Measurements from ENCODE around the gene SPTBN2. TPM values are rescaled to one million over a fixed set of nuclear protein-coding genes. Genes with fewer than 3 reads are reported as not detected.

Gene SPTBN2
- total and polyA plus RNA-seq, 8 donors: 7.5 to 26.4 (median 9.0) TPM

DNA sequence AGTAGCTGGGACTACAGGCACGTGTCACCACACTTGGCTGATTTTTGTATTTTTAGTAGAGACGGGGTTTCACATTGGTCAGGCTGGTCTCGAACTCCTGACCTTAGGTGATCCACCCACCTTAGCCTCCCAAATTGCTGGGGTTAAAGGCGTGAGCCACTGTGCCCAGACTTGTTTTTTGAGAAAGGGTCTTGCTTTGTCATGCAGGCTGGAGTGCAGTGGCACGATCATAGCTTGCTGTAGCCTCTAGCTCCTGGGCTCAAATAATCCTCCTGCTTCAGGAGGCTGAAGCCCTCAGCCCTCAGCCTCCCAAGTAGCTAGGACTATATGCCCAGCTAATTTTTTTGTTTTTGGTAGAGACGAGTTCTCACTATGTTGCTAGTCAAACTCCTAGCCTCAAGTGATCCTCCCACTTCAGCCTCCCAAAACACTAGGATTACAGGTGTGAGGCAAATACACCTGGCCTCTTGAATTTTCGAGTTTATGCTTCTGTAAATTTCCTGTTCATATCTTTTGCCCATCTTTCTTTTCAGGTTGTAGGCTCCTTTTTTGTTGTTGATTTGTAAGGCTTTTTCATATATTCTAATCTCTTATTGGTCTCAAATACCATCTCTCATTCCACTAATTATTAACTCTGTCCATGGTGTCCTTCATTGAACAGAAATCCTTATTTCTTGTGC lies 47.9 kb downstream of the SPTBN2 start:
- ATAC-seq: no peak
- Histone ChIP-seq H3K4me3 (no peak overlapping the region), H3K9me3 (no peaks in the 10 kb centered on the region), H3K4me1 (peaks cover 6 to 13% of the 10 kb centered on the region in 2 donors), H3K27me3 (no peaks in the 10 kb centered on the region), H3K27ac (no peak overlapping the region), H3K36me3 (no peaks in the 10 kb centered on the region)
- TF ChIP-seq, protein P1, sequence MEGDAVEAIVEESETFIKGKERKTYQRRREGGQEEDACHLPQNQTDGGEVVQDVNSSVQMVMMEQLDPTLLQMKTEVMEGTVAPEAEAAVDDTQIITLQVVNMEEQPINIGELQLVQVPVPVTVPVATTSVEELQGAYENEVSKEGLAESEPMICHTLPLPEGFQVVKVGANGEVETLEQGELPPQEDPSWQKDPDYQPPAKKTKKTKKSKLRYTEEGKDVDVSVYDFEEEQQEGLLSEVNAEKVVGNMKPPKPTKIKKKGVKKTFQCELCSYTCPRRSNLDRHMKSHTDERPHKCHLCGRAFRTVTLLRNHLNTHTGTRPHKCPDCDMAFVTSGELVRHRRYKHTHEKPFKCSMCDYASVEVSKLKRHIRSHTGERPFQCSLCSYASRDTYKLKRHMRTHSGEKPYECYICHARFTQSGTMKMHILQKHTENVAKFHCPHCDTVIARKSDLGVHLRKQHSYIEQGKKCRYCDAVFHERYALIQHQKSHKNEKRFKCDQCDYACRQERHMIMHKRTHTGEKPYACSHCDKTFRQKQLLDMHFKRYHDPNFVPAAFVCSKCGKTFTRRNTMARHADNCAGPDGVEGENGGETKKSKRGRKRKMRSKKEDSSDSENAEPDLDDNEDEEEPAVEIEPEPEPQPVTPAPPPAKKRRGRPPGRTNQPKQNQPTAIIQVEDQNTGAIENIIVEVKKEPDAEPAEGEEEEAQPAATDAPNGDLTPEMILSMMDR (IDR thresholded peaks at IDR 0.05): no peak
- intact Hi-C loops (cut with DNase I): loop anchor here in 1 of 2 donors (10.0 kb wide), 1 partner anchor 96 kb away; no protein-coding TSS in a partner anchor
- no peak for DNase-seq

DNA sequence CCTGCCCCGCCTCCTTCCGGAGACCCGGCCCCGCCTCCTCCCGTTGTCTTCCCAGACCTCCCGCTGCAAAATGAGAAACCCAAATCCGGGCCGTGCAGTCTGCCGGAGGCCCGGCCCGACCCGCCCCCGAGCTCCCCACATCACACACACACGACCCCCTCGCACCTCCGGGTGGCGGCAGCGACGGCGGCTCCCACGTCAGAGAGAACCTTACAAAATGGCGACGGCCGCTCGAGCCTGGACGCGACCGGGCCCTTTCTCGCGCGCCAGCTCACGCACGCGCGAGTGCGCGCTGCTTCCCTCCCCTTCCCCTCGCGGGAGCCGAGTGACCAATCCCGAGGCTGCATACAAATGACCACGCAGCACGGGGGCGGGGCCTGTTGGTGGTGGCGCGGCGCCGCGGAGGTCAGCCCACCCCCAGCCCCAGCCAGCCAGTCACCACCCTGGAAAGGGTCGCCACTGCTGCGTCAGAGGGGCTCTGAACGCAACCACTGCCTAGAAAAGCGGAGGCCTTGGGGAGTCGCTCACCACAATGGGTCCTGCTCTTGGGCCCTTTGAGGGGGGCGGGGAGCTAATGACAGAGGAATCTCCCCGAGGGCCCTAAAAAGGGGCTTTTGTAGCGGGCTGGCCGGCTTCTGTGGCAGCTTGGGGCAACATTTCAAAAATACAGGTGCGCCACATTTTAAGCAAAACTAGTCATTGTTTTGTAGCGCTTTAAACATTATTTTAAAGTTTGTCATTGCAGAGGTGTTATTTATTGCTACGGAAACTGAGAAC lies 51.2 kb downstream of the SPTBN2 start, which contains the start of gene RBM4B:
RBM4B (minus strand) TSS at position 289 of the 777 bp plus-strand sequence. CDS start 808 bp downstream, outside the sequence.
- DNase-seq (peak; percentile 96 to 98 (median 97)), ATAC-seq (peak; percentile 98)
- H3K9me3 ChIP-seq: no peaks in the 10 kb centered on the region
- H3K27me3 ChIP-seq: no peaks in the 10 kb centered on the region
- H3K27ac ChIP-seq: peak within 1 kb of the TSS; percentile 90 to 96
- TF ChIP-seq, protein P1 (IDR thresholded peaks at IDR 0.05): peak in 1 of 2 donors; percentile 9
- no peaks in the 10 kb centered on the region for H3K36me3 ChIP-seq
- peak within 1 kb of the TSS; percentile 46 to 75 for H3K4me3 ChIP-seq
- intact Hi-C loops (cut with DNase I): loop anchor here in 1 of 2 donors (2.0 kb wide), 1 partner anchor 99 kb away; no protein-coding TSS in a partner anchor
- peaks cover 23 to 45% of the 10 kb centered on the region in 2 donors for H3K4me1 ChIP-seq

DNA sequence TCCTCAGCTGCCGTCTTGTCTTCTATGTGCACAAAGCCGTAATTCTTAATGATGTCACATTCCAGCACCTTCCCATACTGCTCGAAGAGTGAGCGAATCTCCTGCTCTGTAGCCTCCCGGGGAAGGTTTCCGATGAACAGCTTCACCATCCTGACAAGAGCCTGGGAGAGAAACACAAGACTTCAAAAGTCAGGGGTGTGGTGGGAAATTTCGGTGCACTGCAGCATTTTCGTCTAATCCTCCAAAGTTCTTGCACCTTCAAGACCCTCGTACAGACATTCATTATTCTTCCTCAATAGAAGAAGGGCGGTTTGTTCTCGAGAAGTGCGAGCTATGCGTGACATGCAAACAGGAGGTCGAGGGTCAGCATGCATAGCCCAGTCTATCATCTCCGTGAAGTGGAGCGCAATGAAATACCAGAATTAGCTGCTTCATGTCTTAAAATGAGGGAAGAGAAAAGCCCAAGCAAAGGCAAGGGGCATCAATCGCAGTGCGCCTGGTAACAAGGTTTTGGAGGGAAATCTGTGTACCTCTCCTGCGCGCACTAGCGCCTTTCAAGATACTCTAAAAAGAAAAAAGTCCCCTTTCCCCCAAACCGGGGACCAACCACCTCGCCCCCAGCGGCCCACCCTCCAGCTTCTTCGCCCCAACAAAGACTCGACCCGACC lies 52.0 kb downstream of the SPTBN2 start:
- ATAC-seq: no peak
- Histone ChIP-seq H3K36me3 (no peaks in the 10 kb centered on the region), H3K9me3 (no peaks in the 10 kb centered on the region), H3K27me3 (no peaks in the 10 kb centered on the region), H3K27ac (peak overlapping the region; percentile 90 to 96), H3K4me3 (peak overlapping the region; percentile 46 to 75), H3K4me1 (peaks cover 23 to 49% of the 10 kb centered on the region in 2 donors)
- intact Hi-C loops (cut with DNase I): no loop called here
- no peak for DNase-seq
- TF ChIP-seq, protein P1 (IDR thresholded peaks at IDR 0.05): no peak

- peak overlapping the region in 1 of 2 donors; percentile 75 for H3K4me3 ChIP-seq
- no peaks in the 10 kb centered on the region for H3K27me3 ChIP-seq
- peak overlapping the region in 1 of 2 donors; percentile 3 for H3K27ac ChIP-seq
- TF ChIP-seq, protein P1 (IDR thresholded peaks at IDR 0.05): no peak
- H3K36me3 ChIP-seq: no peaks in the 10 kb centered on the region
- H3K9me3 ChIP-seq: no peaks in the 10 kb centered on the region
- intact Hi-C loops (cut with DNase I): no loop called here
- ATAC-seq (no peak), DNase-seq (no peak)
- peaks cover 23 to 49% of the 10 kb centered on the region in 2 donors for H3K4me1 ChIP-seq
These were observed 52.6 kb downstream of the SPTBN2 start for GRCh38 chr11:66676282-66676919.
